Esophagus squamous epithelium (tissue), 4 donors: ENCODE results near the gene MAGEA8.

Source experiments
- CTCF ChIP-seq, 6 experiments: fragments of 450-650 bp in 4 of 6; fragments of 200-600 bp in 2 of 6; sonication (generic) in 2 of 6; IDR thresholded peaks; one replicate each; pipeline ENCODE4 v1.5.1; 2016 to 2019; ENCODE audit warnings: antibody characterized with exemption in 6 of 6, mild to moderate bottlenecking in 4 of 6, moderate library complexity in 4 of 6
- POLR2A ChIP-seq, 4 donors: fragments of 450-650 bp; IDR thresholded peaks; one replicate each; pipeline ENCODE4 v1.6.1; 2017; ENCODE audit warnings: antibody characterized with exemption in 4 of 4, mild to moderate bottlenecking in 4 of 4, moderate library complexity in 3 of 4

GRCh38 chrX:149865390-149865789 is 15.6 kb upstream of the MAGEA8 start:
- no peak for TF ChIP-seq CTCF (IDR thresholded peaks at IDR 0.05)
- TF ChIP-seq POLR2A (IDR thresholded peaks at IDR 0.05), result no peak
